ENCODE results near the gene PPP1R14B.

GRCh38 chr11:64278576-64279190 is 31.9 kb upstream of the PPP1R14B start:
- TF ChIP-seq CTCF (IDR thresholded peaks at IDR 0.05; ENCODE audit: extremely low read depth in 1 of 2, insufficient read depth in 1 of 2, low read depth in 1 of 2, low read length in 2 of 2), result no peak
- TF ChIP-seq MYC (IDR thresholded peaks at IDR 0.05; ENCODE audit: low read depth, low read length), result no peak
- TF ChIP-seq EZH2 (IDR thresholded peaks at IDR 0.05; ENCODE audit: borderline replicate concordance, low read depth, low read length, severe bottlenecking), result no peak
